Measurements from ENCODE around the gene GUCA1A.

DNA sequence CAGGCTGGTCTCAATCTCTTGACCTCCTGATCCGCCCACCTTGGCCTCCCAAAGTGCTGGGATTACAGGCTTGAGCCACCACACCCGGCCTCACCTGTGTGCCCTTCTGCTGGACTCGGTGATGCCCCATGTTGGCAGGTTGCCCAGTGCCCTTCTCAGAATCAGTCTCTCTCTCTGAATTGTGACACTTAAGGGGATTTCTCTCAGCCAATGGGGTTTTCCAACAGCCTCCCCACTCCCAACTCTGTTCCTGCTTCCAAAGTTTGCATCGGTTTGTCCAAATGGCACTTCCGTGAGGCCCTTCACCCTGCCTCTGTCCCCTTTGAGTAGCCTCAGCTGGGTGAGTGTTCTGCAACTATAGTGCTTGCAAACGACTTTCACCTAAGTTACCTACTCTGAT is 47.6 kb downstream of the GUCA1A start:
- TF ChIP-seq, protein P1, sequence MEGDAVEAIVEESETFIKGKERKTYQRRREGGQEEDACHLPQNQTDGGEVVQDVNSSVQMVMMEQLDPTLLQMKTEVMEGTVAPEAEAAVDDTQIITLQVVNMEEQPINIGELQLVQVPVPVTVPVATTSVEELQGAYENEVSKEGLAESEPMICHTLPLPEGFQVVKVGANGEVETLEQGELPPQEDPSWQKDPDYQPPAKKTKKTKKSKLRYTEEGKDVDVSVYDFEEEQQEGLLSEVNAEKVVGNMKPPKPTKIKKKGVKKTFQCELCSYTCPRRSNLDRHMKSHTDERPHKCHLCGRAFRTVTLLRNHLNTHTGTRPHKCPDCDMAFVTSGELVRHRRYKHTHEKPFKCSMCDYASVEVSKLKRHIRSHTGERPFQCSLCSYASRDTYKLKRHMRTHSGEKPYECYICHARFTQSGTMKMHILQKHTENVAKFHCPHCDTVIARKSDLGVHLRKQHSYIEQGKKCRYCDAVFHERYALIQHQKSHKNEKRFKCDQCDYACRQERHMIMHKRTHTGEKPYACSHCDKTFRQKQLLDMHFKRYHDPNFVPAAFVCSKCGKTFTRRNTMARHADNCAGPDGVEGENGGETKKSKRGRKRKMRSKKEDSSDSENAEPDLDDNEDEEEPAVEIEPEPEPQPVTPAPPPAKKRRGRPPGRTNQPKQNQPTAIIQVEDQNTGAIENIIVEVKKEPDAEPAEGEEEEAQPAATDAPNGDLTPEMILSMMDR (IDR thresholded peaks at IDR 0.05), result no peak
- TF ChIP-seq POLR2A (IDR thresholded peaks at IDR 0.05), result no peak

All from right lobe of liver (tissue), 4 donors.